PC-9 (cell line): Measurements from ENCODE around the gene KIFC1. TPM values are rescaled to one million over a fixed set of nuclear protein-coding genes. Genes with fewer than 3 reads are reported as not detected.

Experiments
- BruUV-seq: library from RNA; stranded (reverse); fragments of 400-500 nt; replicated peaks from 2 replicates; lab custom pipeline; 2021; lab: Mats Ljungman, UMichigan
- CTCF ChIA-PET: fragments of 300-600 bp; sonication (Branson Sonifier 250); formaldehyde crosslinking; loops from one replicate; lab custom pipeline; 2022; ENCODE audit warnings: antibody characterized with exemption; lab: Charles Lee
- POLR2A ChIA-PET: fragments of 300-600 bp; sonication (Branson Sonifier 250); formaldehyde crosslinking; loops from one replicate; lab custom pipeline; 2022; ENCODE audit warnings: antibody characterized with exemption; ENCODE audit not compliant: unreplicated experiment; lab: Charles Lee
- DNase-seq, 2 experiments: peaks; one replicate each; pipeline versions ENCODE4 v3.0.0 to v3.0.0-alpha.2; 2015 to 2022; ENCODE audit warnings: mixed read lengths in 1 of 2
- H2AFZ ChIP-seq: fragments of 200-600 bp; sonication (generic); 2 replicates; pipeline ENCODE4 v1.8.1; 2017; ENCODE audit warnings: antibody characterized with exemption
- H3F3A ChIP-seq: fragments of 200-600 bp; sonication (generic); 2 replicates; pipeline ENCODE4 v1.8.1; 2017; ENCODE audit warnings: antibody characterized with exemption, mild to moderate bottlenecking, low read depth; ENCODE audit not compliant: insufficient read depth
- H3K27ac ChIP-seq: fragments of 200-600 bp; sonication (generic); 2 replicates; pipeline ENCODE4 v1.6.1; 2016; ENCODE audit warnings: mixed run types
- H3K27me3 ChIP-seq: fragments of 200-600 bp; sonication (generic); 2 replicates; pipeline ENCODE4 v1.6.1; 2016; ENCODE audit warnings: low read depth, mixed run types; ENCODE audit not compliant: insufficient read depth
- H3K36me3 ChIP-seq: fragments of 200-600 bp; sonication (generic); 2 replicates; pipeline ENCODE4 v1.6.1; 2016; ENCODE audit warnings: low read depth, mixed run types
- H3K4me1 ChIP-seq: fragments of 200-600 bp; sonication (generic); replicated peaks from 2 replicates; pipeline ENCODE4 v1.6.1; 2016; ENCODE audit warnings: mixed run types; ENCODE audit not compliant: insufficient read depth
- H3K4me2 ChIP-seq: fragments of 200-600 bp; sonication (generic); 2 replicates; pipeline ENCODE4 v1.6.1; 2017; ENCODE audit warnings: mixed run types
- H3K4me3 ChIP-seq: fragments of 200-600 bp; sonication (generic); 2 replicates; pipeline ENCODE4 v1.6.1; 2016; ENCODE audit warnings: mixed run types
- H3K79me2 ChIP-seq: fragments of 200-600 bp; sonication (generic); 2 replicates; pipeline ENCODE4 v1.6.1; 2017; ENCODE audit warnings: low read depth, mixed run types
- H3K9me2 ChIP-seq: fragments of 200-600 bp; sonication (generic); 2 replicates; pipeline ENCODE4 v1.8.1; 2017; ENCODE audit warnings: mild to moderate bottlenecking; ENCODE audit not compliant: insufficient read depth
- H3K9me3 ChIP-seq: fragments of 200-600 bp; sonication (generic); 2 replicates; pipeline ENCODE4 v1.8.1; 2016; ENCODE audit warnings: low read depth; ENCODE audit not compliant: insufficient read depth
- H4K20me1 ChIP-seq: fragments of 200-600 bp; sonication (generic); 2 replicates; pipeline ENCODE4 v1.8.1; 2017; ENCODE audit not compliant: insufficient read depth
- EZH2 ChIP-seq: fragments of 200-600 bp; sonication (generic); IDR thresholded peaks from 2 replicates; pipeline ENCODE4 v1.8.0; 2017; ENCODE audit warnings: antibody characterized with exemption, low read depth
- intact Hi-C: fragments of 100-400 bp; cut with micrococcal nuclease; formaldehyde crosslinking; loops from one replicate; pipeline ENCODE4 v1.10.0; 2022; ENCODE audit not compliant: unreplicated experiment
- total RNA-seq: library from RNA; stranded (reverse); gene quantifications from 2 replicates; pipeline ENCODE4 v1.2.3, GENCODE V29; 2021
- TF ChIP-seq, protein P1 (sequence below): fragments of 200-600 bp; sonication (generic); conservative IDR thresholded peaks from 2 replicates; pipeline ENCODE4 v1.6.1; 2017; ENCODE audit warnings: mixed run types, antibody characterized with exemption, mild to moderate bottlenecking, moderate library complexity

Gene KIFC1
- total RNA-seq, 1 experiment from 2014 or later, result 91.4 TPM

DNA sequence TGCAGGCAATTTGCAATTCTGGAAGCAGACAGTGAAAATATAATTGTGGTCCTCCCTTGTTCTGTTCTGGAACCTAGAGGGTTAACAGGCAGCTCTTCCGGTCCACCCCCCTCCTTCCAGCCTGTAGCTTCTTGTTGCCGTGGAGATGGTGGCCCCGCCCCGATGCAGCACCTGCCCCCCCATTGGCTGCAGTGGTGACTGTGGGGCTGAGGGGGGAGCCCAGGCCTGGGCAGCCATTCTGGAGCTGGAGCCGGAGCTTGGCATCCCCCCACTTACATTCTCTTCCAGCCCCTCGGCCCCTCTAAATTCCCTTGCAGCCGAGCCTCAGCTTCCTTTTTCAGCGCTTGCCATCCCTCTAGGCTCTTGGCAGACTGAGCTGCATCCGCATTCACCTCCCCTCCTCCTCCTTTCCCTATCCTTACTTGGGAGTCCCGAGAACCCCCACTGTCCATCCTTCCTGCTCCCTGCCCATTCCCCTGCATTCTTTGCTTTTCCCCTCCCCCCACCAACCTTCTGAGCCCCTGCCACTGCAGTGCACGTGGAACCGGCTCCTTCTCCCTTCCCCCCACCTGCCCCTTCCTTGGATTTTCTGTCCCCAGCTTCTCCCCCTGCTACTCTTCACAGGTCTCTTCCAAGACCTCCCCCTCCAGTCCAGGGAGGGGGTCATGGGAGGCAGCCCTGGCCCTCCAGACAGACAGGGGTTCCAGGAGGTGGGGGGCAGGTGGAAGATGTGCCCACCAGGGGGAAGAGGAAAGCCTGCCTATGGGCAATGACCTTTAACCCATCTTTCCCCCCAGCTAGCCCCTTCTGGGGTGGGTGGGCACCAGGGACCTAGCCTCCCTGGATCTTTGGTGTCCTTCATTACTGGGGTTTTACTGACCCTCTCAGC, 39.6 kb downstream of the KIFC1 start:
- no peaks in the 10 kb centered on the region for H3K9me2 ChIP-seq
- H3K9me3 ChIP-seq, result no peaks in the 10 kb centered on the region
- ChIA-PET POLR2A (interaction anchor here (0.5 kb wide), 1 partner anchor 132 kb away, joined by 3 read pairs; the partner anchor contains the start of gene RGL2), CTCF (no interaction called here)
- peaks cover 18% of the 10 kb centered on the region; the same call in 1 of the 2 replicates for H3F3A ChIP-seq
- no peaks in the 10 kb centered on the region for H3K27me3 ChIP-seq
- H3K4me3 ChIP-seq, result no peak overlapping the region
- intact Hi-C loops, result no loop called here
- no peaks in the 10 kb centered on the region for H3K36me3 ChIP-seq
- no peak overlapping the region for H3K27ac ChIP-seq
- peaks cover 7% of the 10 kb centered on the region; the same call in 1 of the 2 replicates for H3K4me1 ChIP-seq
- H2AFZ ChIP-seq, result no peak overlapping the region
- no peaks in the 10 kb centered on the region for H3K79me2 ChIP-seq
- TF ChIP-seq, protein P1, sequence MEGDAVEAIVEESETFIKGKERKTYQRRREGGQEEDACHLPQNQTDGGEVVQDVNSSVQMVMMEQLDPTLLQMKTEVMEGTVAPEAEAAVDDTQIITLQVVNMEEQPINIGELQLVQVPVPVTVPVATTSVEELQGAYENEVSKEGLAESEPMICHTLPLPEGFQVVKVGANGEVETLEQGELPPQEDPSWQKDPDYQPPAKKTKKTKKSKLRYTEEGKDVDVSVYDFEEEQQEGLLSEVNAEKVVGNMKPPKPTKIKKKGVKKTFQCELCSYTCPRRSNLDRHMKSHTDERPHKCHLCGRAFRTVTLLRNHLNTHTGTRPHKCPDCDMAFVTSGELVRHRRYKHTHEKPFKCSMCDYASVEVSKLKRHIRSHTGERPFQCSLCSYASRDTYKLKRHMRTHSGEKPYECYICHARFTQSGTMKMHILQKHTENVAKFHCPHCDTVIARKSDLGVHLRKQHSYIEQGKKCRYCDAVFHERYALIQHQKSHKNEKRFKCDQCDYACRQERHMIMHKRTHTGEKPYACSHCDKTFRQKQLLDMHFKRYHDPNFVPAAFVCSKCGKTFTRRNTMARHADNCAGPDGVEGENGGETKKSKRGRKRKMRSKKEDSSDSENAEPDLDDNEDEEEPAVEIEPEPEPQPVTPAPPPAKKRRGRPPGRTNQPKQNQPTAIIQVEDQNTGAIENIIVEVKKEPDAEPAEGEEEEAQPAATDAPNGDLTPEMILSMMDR, result no peak
- no peak for TF ChIP-seq EZH2
- DNase-seq, result no peak
- no peak overlapping the region for H3K4me2 ChIP-seq
- no TSS peak for BruUV-seq
- H4K20me1 ChIP-seq, result no peaks in the 10 kb centered on the region

DNA sequence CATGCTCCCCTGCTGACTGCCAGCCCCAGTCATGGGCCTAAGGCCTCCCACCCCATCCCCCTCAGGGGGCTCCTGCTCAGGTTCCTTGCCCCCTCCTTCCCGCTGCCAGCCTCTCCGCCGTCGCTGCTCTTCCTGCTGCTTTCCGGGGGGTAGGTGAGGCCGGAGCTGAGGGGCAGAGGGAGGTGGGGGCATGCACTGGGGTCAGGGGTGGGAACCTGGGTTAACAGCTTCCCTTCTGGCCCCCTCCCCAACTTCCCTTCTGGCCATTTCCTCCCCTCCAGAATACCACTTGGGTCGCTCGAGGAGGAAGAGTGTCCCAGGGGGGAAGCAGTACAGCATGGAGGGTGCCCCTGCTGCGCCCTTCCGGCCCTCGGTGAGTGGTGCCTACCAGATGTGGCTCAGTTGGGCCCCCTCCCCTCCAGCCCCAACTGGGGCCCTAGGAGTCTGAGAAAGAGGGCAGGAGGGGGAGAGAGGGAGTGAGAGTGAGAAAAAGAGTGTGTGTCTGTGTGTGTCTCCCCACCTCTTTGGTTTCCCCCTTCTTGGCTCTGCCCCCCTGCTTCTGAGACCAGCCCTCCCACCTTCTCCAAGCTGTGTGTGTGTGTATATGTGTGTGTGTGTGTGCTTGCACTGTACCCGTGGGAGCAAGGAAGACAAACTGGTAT, 40.4 kb downstream of the KIFC1 start:
- H3K27me3 ChIP-seq, result no peaks in the 10 kb centered on the region
- no peak for DNase-seq
- no peaks in the 10 kb centered on the region for H3K36me3 ChIP-seq
- no peak overlapping the region for H2AFZ ChIP-seq
- intact Hi-C loops, result no loop called here
- H3F3A ChIP-seq, result peaks cover 17% of the 10 kb centered on the region; the same call in 1 of the 2 replicates
- CTCF ChIA-PET, result no interaction called here
- POLR2A ChIA-PET, result no interaction called here
- no peaks in the 10 kb centered on the region for H3K9me2 ChIP-seq
- peaks cover 6% of the 10 kb centered on the region; the same call in 1 of the 2 replicates for H3K4me1 ChIP-seq
- H4K20me1 ChIP-seq, result no peaks in the 10 kb centered on the region
- no peak overlapping the region for H3K27ac ChIP-seq
- TF ChIP-seq, protein P1, result no peak
- no peak for TF ChIP-seq EZH2
- H3K4me3 ChIP-seq, result no peak overlapping the region
- H3K4me2 ChIP-seq, result no peak overlapping the region
- no peaks in the 10 kb centered on the region for H3K9me3 ChIP-seq
- no peaks in the 10 kb centered on the region for H3K79me2 ChIP-seq
- no TSS peak for BruUV-seq

DNA sequence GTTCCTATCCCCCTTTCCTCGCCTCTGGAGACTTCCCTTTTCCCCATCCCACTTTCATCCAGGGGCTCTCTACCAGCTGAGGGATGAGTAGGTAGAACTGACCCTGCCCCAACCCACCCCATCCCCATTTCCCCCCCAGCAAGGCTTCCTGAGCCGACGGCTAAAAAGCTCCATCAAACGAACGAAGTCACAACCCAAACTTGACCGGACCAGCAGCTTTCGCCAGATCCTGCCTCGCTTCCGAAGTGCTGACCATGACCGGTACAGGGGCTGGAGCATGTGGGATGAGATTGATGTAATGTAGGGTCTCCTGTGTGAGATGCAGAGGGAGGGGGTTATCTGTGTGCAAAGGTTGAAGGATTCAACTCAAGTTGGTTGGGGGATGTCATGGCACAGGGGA, 40.9 kb downstream of the KIFC1 start:
- Histone ChIP-seq H2AFZ (no peak overlapping the region), H4K20me1 (no peaks in the 10 kb centered on the region), H3K4me1 (0 out of 2 replicates have a peak, but pooled peaks cover under 1% of the 10 kb centered on the region), H3K9me2 (no peaks in the 10 kb centered on the region), H3K4me2 (no peak overlapping the region), H3F3A (peaks cover 14% of the 10 kb centered on the region; the same call in 1 of the 2 replicates), H3K27me3 (no peaks in the 10 kb centered on the region), H3K9me3 (no peaks in the 10 kb centered on the region), H3K79me2 (no peaks in the 10 kb centered on the region), H3K36me3 (no peaks in the 10 kb centered on the region), H3K27ac (no peak overlapping the region), H3K4me3 (no peak overlapping the region)
- ChIA-PET CTCF (no interaction called here), POLR2A (no interaction called here)
- BruUV-seq, result no TSS peak
- no peak for DNase-seq
- TF ChIP-seq EZH2, result no peak
- TF ChIP-seq, protein P1, result no peak
- intact Hi-C loops, result no loop called here
